Measurements from ENCODE around the gene PRSS12. TPM values are rescaled to one million over a fixed set of nuclear protein-coding genes. Genes with fewer than 3 reads are reported as not detected.

The PRSS12 gene, protein sequence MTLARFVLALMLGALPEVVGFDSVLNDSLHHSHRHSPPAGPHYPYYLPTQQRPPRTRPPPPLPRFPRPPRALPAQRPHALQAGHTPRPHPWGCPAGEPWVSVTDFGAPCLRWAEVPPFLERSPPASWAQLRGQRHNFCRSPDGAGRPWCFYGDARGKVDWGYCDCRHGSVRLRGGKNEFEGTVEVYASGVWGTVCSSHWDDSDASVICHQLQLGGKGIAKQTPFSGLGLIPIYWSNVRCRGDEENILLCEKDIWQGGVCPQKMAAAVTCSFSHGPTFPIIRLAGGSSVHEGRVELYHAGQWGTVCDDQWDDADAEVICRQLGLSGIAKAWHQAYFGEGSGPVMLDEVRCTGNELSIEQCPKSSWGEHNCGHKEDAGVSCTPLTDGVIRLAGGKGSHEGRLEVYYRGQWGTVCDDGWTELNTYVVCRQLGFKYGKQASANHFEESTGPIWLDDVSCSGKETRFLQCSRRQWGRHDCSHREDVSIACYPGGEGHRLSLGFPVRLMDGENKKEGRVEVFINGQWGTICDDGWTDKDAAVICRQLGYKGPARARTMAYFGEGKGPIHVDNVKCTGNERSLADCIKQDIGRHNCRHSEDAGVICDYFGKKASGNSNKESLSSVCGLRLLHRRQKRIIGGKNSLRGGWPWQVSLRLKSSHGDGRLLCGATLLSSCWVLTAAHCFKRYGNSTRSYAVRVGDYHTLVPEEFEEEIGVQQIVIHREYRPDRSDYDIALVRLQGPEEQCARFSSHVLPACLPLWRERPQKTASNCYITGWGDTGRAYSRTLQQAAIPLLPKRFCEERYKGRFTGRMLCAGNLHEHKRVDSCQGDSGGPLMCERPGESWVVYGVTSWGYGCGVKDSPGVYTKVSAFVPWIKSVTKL
- 1.9 and 3.6 TPM in 2 replicates for total RNA-seq

DNA sequence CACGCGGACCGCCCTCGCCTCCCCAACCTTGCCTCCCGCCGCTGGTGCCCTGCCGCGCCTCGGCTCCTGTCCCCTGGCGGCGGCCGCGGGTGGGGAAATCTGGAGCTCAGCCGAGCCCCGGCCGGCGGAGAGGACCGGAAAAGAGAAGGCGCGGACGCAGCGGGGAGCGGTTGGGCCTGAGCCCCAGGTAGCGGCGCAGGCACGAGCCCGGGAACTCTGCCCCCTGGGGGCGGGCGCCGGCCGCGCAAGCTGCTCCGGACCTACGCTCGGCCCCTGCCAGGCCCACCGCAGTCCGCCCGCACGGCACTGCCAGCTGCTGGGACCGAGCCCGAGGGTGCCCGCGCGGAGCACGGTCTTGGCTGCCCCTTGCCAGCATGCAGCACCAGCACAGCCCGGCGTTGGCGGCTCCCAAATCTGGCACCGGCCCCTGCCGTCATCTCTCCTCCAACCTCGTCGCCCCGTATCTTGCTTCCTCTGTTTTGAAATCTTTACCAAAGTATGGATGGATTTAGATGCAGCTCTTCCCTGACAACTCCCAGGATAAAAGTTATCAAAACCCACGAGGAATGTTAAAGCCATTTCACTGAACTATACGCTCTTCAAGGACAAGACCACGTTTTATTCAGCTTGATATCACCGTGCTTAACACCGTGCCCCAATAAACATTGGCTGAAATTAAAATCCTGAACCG, at the start of gene PRSS12:
TSS of gene PRSS12 (minus strand) at position 161 of the 691 bp plus-strand sequence. CDS start 283 bp downstream, outside the sequence.

